Neural progenitor cell (in vitro differentiated cells): ENCODE measurements around the gene GPR26.
A peak's percentile ranks its signal among the peaks of the same experiment; 100 is the strongest.

Experiments used
- EZH2 ChIP-seq: fragments of 200-600 bp; sonication (generic); IDR thresholded peaks from 2 replicates; pipeline ENCODE4 v1.6.1; 2017; ENCODE audit warnings: antibody characterized with exemption, mild to moderate bottlenecking, moderate library complexity
- EZH2phosphoT487 ChIP-seq: fragments of 200-600 bp; sonication (generic); IDR thresholded peaks from 2 replicates; pipeline ENCODE4 v1.6.1; 2017; ENCODE audit warnings: antibody characterized with exemption
- TF ChIP-seq, protein P1 (sequence below): fragments of 200-600 bp; sonication (generic); IDR thresholded peaks from 2 replicates; pipeline ENCODE4 v1.5.1; 2017; ENCODE audit warnings: antibody characterized with exemption, mild to moderate bottlenecking

DNA sequence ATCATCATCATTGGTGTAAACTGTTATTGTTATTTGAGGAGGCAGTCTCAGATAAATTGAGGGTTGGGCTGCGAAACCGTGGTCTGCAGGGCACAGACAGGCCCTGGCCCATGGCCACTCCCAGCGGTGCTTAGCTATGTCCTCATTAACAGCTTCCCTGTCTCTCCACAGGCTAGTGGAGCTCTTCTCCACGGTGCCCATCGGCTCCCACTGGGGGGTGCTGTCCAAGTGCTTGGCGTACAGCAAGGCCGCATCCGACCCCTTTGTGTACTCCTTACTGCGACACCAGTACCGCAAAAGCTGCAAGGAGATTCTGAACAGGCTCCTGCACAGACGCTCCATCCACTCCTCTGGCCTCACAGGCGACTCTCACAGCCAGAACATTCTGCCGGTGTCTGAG is 21.6 kb downstream of the GPR26 start:
- TF ChIP-seq, protein P1, sequence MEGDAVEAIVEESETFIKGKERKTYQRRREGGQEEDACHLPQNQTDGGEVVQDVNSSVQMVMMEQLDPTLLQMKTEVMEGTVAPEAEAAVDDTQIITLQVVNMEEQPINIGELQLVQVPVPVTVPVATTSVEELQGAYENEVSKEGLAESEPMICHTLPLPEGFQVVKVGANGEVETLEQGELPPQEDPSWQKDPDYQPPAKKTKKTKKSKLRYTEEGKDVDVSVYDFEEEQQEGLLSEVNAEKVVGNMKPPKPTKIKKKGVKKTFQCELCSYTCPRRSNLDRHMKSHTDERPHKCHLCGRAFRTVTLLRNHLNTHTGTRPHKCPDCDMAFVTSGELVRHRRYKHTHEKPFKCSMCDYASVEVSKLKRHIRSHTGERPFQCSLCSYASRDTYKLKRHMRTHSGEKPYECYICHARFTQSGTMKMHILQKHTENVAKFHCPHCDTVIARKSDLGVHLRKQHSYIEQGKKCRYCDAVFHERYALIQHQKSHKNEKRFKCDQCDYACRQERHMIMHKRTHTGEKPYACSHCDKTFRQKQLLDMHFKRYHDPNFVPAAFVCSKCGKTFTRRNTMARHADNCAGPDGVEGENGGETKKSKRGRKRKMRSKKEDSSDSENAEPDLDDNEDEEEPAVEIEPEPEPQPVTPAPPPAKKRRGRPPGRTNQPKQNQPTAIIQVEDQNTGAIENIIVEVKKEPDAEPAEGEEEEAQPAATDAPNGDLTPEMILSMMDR = peak; percentile 43
- no peak for TF ChIP-seq EZH2
- no peak for TF ChIP-seq EZH2phosphoT487
